ENCODE results near the gene GID8.

Gene GID8

GRCh38 chr20:62971211-62971949, 33.4 kb downstream of the GID8 start:
- no peak overlapping the region for H3K27ac ChIP-seq
- TF ChIP-seq CTCF (conservative IDR thresholded peaks at IDR 0.05) = no peak

- no peak overlapping the region for H3K27ac ChIP-seq
- TF ChIP-seq CTCF (conservative IDR thresholded peaks at IDR 0.05) = peak; percentile 94
These were observed 34.2 kb downstream of the GID8 start for GRCh38 chr20:62971950-62972844.

- TF ChIP-seq CTCF (conservative IDR thresholded peaks at IDR 0.05) = no peak
- no peak overlapping the region for H3K27ac ChIP-seq
These were observed 35.1 kb downstream of the GID8 start for GRCh38 chr20:62972845-62973745.

GRCh38 chr20:62975251-62975760, 37.4 kb downstream of the GID8 start:
- no peak for TF ChIP-seq CTCF (conservative IDR thresholded peaks at IDR 0.05)
- no peak overlapping the region for H3K27ac ChIP-seq

GRCh38 chr20:62975812-62976508, 38.0 kb downstream of the GID8 start:
- no peak for TF ChIP-seq CTCF (conservative IDR thresholded peaks at IDR 0.05)
- no peak overlapping the region for H3K27ac ChIP-seq

- no peak for TF ChIP-seq CTCF (conservative IDR thresholded peaks at IDR 0.05)
- H3K27ac ChIP-seq = no peak overlapping the region
These were observed 38.9 kb downstream of the GID8 start for GRCh38 chr20:62976886-62977285.
